GM21619 (cell line): Measurements from ENCODE around the gene ARHGAP6.
"Not testable (repeated sequence)": the region's sequence is repeated elsewhere in the genome, so short reads cannot be mapped to it uniquely, and the experiment has no call there.

ENCODE experiments used
- ATAC-seq: cut with Tn5 transposase; IDR thresholded peaks from one replicate; pipeline ENCODE4 v1.9.1; 2021; ENCODE audit not compliant: unreplicated experiment

ARHGAP6 gene

GRCh38 chrX:11531226-11531625 is 134.5 kb downstream of the ARHGAP6 start:
- no peak for ATAC-seq

- no peak for ATAC-seq
These were observed 135.1 kb downstream of the ARHGAP6 start for GRCh38 chrX:11530621-11531020.

DNA sequence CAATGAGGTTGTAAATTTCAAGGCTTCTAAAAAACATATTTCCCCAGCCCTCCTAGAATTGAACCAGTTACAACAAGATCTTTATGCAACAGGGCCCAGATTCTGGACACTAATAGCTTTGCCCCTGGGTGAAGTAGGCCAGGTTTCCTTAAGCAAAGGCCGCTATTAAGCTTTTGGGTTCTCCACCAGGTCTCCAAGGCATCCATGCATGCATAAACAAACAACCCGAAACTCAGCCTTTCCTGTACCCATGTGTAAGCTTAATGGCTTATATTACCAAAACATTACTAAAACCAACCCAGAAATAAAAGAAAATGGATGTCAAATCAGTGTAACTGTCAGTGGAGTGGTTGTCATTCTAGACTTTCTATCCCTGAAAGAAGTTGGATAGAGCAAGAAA is 137.1 kb downstream of the ARHGAP6 start:
- ATAC-seq: peak; percentile 51

GRCh38 chrX:11525685-11526084 is 140.0 kb downstream of the ARHGAP6 start:
- no peak for ATAC-seq

DNA sequence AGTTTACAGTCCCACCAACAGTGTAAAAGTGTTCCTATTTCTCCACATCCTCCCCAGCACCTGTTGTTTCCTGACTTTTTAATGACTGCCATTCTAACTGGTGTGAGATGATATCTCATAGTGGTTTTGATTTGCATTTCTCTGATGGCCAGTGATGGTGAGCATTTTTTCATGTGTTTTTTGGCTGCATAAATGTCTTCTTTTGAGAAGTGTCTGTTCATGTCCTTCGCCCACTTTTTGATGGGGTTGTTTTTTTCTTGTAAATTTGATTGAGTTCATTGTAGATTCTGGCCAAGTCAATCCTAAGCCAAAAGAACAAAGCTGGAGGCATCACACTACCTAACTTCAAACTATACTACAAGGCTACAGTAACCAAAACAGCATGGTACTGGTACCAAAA is 146.5 kb downstream of the ARHGAP6 start:
- not testable (repeated sequence) for ATAC-seq

GRCh38 chrX:11509786-11510185 is 155.9 kb downstream of the ARHGAP6 start:
- no peak for ATAC-seq

DNA sequence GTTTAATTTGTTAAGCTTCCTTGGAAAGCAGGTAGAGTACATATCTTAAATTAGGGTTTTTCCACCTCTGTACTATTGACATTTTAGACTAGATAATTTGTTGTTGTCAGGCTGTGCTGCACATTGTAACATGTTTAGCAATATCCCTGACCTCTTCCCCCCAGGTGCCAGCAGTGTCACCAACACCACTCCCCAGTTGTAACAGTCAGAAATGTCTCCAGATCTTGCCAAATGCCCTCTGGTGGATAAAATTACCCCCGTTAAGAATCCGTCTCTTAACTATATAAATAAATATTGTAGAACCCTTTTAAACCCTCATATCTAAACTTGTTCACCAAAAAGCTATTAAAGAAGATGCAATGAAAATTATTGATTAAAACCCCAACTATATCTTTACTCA is 161.5 kb downstream of the ARHGAP6 start:
- no peak for ATAC-seq

DNA sequence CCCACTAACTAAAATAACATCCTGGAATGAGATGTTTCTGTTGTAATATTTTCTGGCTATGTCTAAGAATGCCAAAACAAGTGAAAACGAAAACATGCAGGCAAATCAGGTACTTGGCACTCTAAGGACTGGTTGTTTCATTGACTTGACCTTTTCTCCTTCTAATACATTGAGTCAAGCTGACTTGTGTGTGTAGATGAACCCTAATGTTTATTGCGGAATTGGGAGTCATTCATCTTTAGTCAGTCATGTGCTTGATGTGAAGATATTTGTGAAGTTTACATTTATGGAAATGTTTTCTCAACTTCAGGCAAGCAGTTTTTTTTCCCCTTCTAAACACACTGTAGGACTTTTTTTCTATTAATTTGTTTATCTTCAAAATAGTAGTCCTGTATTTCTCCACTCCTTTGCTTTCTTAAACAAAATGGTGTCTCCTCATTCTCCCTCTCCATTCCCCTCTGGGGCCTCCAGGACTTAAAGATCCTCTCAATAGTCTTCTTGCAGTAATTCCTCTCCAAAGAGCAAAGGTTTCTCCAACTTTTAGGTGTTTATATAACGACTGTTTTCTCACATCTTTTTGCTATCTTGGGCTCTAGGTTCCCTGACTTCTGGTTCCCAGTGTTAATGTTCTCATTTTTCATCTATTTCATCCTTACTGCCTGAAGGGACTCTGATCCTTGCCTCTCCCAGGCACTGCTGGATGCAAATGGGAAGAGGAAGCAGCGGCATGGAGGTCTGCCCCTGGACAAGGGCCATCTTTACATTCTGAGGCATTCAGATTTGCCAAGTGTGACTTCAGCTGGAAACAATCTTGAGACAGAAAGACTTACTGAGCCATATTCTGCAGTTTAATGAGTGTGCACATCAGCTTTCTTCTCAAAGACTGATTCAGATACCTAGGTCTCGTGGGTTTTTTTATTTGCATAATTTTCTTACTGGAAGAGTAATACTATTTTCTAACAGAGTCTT is 166.4 kb downstream of the ARHGAP6 start:
- no peak for ATAC-seq

DNA sequence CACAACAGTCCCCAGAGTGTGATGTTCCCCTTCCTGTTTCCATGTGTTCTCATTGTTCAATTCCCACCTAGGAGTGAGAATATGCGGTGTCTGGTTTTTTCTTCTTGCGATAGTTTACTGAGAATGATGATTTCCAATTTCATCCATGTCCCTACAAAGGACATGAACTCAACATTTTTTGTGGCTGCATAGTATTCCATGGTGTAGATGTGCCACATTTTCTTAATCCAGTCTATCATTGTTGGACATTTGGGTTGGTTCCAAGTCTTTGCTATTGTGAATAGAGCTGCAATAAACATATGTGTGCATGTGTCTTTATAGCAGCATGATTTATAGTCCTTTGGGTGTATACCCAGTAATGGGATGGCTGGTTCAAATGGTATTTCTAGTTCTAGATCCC is 174.3 kb downstream of the ARHGAP6 start:
- ATAC-seq: not testable (repeated sequence)

GRCh38 chrX:11484290-11484689 is 181.4 kb downstream of the ARHGAP6 start:
- ATAC-seq: no peak

- no peak for ATAC-seq
These were observed 184.7 kb downstream of the ARHGAP6 start for GRCh38 chrX:11481035-11481434.

GRCh38 chrX:11480626-11481025 is 185.1 kb downstream of the ARHGAP6 start:
- ATAC-seq: no peak

GRCh38 chrX:11478911-11479310 is 186.8 kb downstream of the ARHGAP6 start:
- no peak for ATAC-seq

DNA sequence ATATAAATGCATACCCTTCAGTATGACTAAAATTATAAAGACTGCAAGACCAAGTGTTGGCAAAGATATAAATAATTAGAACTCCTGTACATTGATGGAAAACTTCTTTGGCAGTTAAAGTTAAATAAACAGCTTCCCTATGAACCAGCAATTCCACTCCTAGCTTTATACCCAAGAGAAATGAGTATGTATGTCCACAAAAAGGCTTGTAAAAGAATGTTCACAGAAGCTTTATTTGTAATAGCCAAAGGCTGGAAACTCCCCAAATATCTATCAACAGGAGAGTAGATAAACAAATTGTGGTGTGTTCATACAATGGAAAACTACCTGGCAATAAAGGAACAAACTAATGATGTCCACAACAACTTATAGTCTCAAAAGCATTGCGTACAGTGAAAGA is 187.7 kb downstream of the ARHGAP6 start:
- no peak for ATAC-seq

DNA sequence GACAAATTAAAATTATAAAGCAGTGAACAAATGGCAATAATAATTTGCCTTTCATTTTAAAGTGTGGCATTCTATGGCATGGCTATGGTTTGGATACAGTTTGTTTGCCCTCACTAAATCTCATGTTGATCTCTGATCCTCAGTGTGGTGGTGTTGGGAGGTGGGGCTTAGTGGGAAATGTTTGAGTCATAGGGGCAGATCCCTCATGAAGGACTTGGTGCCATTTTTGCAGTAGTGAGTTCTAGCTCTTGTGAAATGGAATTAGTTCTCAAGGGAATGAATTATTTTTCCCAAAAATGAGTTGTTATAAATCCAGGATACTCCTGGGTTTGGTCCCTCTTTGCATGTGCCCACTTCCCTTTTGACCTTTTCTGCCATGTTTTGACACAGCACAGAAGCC is 191.1 kb downstream of the ARHGAP6 start:
- no peak for ATAC-seq

DNA sequence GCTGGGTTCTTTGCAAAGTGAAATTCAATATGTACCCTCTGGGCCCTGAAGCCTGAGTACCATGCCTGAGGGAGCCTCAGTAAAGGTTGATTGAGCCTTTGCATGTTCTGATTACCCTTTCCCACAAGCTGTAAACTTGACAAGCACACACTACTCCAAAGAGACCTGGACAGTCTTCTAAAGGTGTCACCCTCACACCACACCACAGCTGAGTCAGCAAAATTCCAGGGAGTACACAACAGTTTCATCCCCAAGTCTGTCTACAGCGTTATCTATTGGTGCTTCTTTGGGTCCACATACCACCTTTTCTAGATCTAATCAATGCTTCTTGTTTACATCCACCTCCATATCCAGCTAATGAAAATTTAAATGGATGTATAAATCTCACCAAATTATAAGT is 191.7 kb downstream of the ARHGAP6 start:
- no peak for ATAC-seq

DNA sequence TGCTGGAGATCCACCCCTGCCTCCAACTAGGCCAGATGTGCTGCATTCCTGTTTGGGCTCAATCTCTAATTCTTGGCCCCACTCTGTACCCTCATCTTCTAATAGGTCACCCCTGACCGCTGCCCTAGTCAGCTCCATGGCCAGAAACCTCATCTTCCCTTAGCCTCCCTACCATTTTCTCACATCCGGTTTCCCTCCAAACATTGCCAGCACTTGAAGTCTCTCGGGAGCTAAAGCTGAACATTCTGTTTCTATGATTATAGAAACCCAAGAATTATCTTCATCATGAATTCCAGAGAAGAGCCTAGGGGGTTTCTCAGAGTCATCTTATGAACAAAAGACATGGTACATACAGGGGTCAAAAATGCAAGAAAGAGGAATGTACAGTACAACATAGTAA is 192.8 kb downstream of the ARHGAP6 start:
- ATAC-seq: no peak

DNA sequence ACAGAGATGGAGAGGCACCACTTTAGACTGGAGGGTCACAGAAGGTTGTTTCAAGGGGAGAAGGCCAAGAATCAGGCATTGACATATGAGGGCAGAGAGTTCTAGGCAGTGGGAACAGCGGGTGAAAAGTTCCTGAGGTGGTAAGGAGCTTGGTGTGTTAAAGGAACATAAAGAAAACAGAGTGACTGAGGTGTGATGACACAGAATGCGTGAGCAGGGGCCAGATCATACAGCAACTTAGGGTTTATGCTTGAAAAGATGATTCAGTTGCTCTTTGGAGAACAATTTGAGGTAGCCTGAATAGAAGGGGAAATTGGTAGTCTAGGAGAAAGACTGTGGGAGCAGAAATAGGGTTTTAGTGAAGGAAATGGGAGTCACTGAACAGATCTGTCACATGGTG is 193.3 kb downstream of the ARHGAP6 start:
- ATAC-seq: no peak

DNA sequence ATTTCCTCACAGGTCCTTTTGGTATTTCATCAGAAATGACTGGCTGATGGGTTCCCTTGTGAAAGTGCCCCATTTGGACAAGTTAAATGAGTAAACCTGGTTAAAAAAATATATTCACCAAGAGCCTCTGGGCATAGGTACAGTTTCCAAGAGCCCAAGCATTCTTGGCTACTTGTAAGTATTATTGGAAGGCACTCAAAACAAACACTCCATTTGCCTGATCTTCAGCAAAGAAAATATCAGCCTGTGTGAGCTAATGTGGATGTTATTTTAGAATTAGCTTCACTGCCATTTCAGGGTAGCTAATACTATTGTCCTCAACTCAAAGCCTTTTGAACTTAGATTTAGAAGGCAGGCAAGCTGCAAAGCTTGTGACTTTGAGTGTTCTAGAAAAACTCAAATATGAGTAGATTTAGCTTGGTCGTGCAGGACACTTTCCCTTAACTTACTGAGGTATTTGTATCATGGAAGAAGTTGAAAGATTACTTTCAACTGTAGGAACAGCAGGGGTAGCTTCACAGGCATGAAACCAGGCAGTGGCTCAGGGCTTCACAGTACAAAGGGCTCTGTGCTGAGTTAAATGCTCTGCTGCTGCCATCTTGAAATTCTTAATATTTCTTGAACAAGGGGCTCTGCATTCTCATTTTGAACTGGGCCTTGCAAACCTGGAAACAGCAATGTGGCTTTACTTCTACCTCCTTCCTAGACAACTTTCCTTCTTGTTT is 195.3 kb downstream of the ARHGAP6 start:
- ATAC-seq: no peak

- no peak for ATAC-seq
These were observed 199.9 kb downstream of the ARHGAP6 start for GRCh38 chrX:11465648-11466411.

DNA sequence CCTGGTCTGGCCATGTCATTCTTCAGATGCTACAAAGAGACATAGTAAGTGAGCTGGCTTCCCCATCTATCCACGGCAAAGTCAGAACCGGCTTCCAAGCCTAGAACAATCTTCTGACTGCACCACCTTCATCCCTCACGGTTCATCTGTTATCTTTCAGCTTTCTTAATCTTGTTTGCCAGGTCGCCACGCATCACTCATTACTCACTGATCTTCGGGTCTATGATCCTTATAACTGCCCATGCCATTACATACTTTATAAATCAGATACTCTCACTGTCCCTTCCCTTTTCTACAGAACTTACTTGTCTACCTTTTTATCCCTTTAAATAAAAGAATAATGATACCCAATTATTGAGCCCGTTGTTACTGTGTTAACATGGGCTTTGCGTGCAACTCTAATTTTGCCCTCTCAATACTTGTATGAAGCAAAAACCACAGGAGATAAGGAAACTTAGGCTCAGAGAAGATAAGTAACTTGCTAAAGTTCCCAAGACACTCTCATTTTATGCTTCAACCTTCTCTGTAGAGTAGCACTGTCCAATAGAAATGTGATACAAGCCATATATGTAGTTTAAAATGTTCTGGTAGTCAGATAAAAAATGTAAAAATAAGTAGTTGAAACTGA is 200.8 kb downstream of the ARHGAP6 start:
- ATAC-seq: no peak
